Progenitor cell of endocrine pancreas (in vitro differentiated cells): ENCODE measurements around the gene SPATA9. TPM values are rescaled to one million over a fixed set of nuclear protein-coding genes. Genes with fewer than 3 reads are reported as not detected.

ENCODE experiments used
- DNase-seq: peaks from one replicate; pipeline ENCODE4 v3.0.0; 2021; ENCODE audit warnings: low spot score; ENCODE audit not compliant: unreplicated experiment
- H3K27ac Mint-ChIP-seq: 2 replicates; pipeline ENCODE4 v1.8.0; 2021; ENCODE audit warnings: mild to moderate bottlenecking, moderate library complexity, mixed read lengths
- H3K27me3 Mint-ChIP-seq: 2 replicates; pipeline ENCODE4 v1.8.0; 2021; ENCODE audit warnings: mixed read lengths
- H3K36me3 Mint-ChIP-seq: 2 replicates; pipeline ENCODE4 v1.8.0; 2022; ENCODE audit warnings: mixed read lengths; ENCODE audit not compliant: insufficient read depth
- H3K4me1 Mint-ChIP-seq: 2 replicates; pipeline ENCODE4 v1.8.0; 2021; ENCODE audit warnings: low read depth, mixed read lengths
- H3K4me3 Mint-ChIP-seq: 2 replicates; pipeline ENCODE4 v1.8.0; 2021; ENCODE audit warnings: low read depth, mild to moderate bottlenecking, moderate library complexity, mixed read lengths
- H3K9me3 Mint-ChIP-seq: 2 replicates; pipeline ENCODE4 v1.8.0; 2021; ENCODE audit warnings: low read depth, mixed read lengths
- CTCF ChIP-seq: fragments of 200-600 bp; sonication (generic); IDR thresholded peaks from one replicate; pipeline ENCODE4 v1.5.0; 2021; ENCODE audit warnings: antibody characterized with exemption, mild to moderate bottlenecking; ENCODE audit not compliant: unreplicated experiment
- total RNA-seq: library from RNA; stranded (reverse); gene quantifications from 2 replicates; pipeline ENCODE4 v1.2.1, GENCODE V29; 2021

SPATA9 gene
- total RNA-seq, 1 donor from 2014 or later, result not detected

GRCh38 chr5:95624368-95624767, 58.4 kb downstream of the SPATA9 start:
- H3K4me3 Mint-ChIP-seq, result no peak overlapping the region
- DNase-seq, result no peak
- H3K4me1 Mint-ChIP-seq, result peaks cover 6% of the 10 kb centered on the region
- peaks cover 48% of the 10 kb centered on the region for H3K27me3 Mint-ChIP-seq
- no peaks in the 10 kb centered on the region for H3K36me3 Mint-ChIP-seq
- H3K9me3 Mint-ChIP-seq, result no peaks in the 10 kb centered on the region
- no peak overlapping the region for H3K27ac Mint-ChIP-seq
- no peak for TF ChIP-seq CTCF

GRCh38 chr5:95623706-95624105, 59.1 kb downstream of the SPATA9 start:
- Mint-ChIP-seq H3K27ac (no peak overlapping the region), H3K4me1 (peaks cover 6% of the 10 kb centered on the region), H3K27me3 (peaks cover 55% of the 10 kb centered on the region), H3K36me3 (no peaks in the 10 kb centered on the region), H3K4me3 (no peak overlapping the region), H3K9me3 (no peaks in the 10 kb centered on the region)
- no peak for TF ChIP-seq CTCF
- no peak for DNase-seq

- H3K27me3 Mint-ChIP-seq, result peaks cover 66% of the 10 kb centered on the region
Measured at GRCh38 chr5:95621839-95622629, 60.8 kb downstream of the SPATA9 start.

GRCh38 chr5:95620870-95621838, 61.6 kb downstream of the SPATA9 start:
- H3K4me1 Mint-ChIP-seq, result peaks cover 6% of the 10 kb centered on the region
- peak overlapping the region; percentile 30 for H3K27ac Mint-ChIP-seq
- DNase-seq, result peak; percentile 33
- H3K9me3 Mint-ChIP-seq, result no peaks in the 10 kb centered on the region
- peak; percentile 17 for TF ChIP-seq CTCF
- H3K4me3 Mint-ChIP-seq, result peak overlapping the region; percentile 68
- H3K36me3 Mint-ChIP-seq, result no peaks in the 10 kb centered on the region
- peaks cover 70% of the 10 kb centered on the region for H3K27me3 Mint-ChIP-seq

More at GRCh38 chr5:95621839-95622629, 60.8 kb downstream of the SPATA9 start:
- DNase-seq, result no peak
- Mint-ChIP-seq H3K36me3 (no peaks in the 10 kb centered on the region), H3K4me1 (peaks cover 6% of the 10 kb centered on the region), H3K4me3 (peak overlapping the region; percentile 68), H3K27ac (no peak overlapping the region), H3K9me3 (no peaks in the 10 kb centered on the region)
- TF ChIP-seq CTCF, result no peak
